DMS153 (cell line): Measurements from ENCODE around the gene PLOD3.

ENCODE experiments used
- DNase-seq: peaks from one replicate; lab custom pipeline; 2025; lab: John Stamatoyannopoulos, UW

PLOD3 gene

DNA sequence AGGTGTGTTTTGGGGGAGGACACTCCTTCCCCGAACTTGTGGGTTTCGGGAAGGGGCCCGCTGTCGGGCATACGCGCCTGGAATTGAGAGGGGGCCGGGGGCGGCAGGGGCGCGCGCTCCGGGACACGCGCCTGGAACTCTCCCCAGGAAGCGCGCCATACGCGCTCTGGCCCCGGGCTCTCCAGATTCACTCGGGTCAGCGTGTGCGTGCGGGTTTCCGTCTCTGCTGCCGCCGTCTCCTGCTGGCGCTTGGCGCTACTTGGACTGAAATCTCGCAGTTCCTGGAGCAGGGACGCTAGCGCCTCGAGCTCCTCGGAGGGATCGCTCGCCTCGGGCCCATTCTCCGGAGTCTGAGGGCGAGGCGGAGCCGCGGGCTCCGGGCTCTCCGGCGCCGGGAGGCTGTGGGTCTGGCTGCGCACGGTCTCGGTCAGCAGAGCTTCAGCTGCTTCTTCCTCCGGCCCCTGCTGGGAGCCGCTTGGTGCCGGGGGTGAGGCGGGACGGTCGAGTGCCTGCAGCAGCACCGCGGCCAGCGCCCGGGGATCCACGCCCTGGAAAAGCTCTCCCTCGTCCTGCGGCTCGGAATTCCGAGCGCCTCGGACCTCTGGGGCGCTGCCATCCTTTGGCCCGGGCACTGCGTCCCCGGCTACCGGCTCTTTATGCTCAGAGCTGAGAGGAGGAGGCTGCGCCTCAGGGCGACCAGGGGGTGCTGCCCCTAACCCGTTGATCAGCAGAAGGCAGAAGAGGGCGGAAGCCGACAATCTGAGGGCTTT is 53.1 kb downstream of the PLOD3 start:
- no peak for DNase-seq

DNA sequence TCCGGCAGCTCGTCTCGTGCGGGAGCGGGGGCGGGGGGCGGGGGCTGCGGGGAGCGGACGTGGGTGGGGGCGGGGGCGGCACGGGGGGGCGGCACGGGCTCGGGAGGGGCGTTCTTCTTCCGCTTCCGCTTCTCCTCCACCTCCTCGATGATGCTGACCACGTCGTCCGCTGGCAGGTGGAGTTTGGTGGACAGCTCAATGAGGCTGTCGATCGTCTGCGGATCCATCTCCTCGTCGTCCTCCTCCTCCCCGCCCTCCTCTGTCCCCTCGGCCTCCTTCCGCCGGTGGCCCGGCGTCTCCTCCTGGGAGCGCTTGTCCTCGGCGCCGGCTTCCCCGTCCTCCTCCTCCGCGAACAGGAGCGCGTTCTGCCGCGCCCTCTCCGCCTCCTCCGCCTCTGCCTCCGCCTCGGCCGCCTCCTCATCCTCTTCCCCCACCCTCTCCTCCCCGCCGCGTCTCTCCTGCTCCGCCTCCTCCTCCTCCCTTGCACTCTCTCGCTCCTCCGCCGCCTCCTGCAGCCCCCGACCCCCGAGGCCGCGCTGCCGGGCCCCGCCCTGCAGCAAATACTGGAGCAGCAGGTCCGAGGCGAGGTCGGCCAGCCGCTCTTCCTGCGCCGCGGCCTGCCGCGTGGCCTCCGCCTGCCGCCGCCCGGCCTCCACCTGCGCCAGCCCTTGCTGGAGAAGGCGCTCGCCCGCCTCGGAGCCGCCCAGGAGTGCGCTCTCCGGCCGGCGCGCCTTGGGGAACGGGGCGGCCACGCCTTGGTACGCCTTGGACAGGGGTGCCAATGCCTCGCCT is 53.9 kb downstream of the PLOD3 start:
- peak; percentile 56 for DNase-seq

DNA sequence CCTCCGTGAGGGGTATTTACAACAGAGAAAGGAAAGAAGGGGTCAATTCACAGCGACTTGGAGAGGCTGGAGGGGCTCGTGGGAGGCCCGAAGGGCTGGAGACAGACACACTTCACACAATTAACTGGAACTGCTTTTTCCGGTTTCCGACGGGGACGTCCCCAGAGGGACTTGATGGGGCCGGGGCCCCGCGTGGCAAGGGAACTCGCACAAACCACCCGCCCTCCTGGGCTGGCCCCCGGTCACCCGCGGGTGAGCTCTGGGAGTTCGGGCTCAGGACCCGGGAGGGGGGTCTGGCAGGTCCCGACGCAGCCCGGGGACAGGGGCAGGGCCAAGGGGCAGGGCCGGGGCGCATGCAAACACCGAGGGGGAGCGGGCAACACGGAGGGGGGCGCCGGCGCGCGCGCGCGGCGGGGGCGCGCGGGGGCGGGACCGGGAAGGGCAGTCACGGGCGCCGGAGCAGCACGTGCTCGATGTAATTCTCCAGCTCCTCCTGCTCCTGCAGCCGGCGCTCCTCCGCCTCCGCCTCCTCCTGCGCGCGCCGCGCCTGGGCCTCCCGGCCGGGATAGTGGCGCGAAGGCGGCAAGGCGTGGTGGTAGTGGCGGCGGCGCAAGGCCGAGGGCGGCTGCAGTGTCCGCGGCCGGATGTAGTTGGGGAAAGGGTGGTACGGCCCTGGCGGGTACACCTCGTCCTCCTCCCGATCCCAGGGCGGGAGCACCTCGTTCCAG is 54.7 kb downstream of the PLOD3 start:
- peak; percentile 56 for DNase-seq

DNA sequence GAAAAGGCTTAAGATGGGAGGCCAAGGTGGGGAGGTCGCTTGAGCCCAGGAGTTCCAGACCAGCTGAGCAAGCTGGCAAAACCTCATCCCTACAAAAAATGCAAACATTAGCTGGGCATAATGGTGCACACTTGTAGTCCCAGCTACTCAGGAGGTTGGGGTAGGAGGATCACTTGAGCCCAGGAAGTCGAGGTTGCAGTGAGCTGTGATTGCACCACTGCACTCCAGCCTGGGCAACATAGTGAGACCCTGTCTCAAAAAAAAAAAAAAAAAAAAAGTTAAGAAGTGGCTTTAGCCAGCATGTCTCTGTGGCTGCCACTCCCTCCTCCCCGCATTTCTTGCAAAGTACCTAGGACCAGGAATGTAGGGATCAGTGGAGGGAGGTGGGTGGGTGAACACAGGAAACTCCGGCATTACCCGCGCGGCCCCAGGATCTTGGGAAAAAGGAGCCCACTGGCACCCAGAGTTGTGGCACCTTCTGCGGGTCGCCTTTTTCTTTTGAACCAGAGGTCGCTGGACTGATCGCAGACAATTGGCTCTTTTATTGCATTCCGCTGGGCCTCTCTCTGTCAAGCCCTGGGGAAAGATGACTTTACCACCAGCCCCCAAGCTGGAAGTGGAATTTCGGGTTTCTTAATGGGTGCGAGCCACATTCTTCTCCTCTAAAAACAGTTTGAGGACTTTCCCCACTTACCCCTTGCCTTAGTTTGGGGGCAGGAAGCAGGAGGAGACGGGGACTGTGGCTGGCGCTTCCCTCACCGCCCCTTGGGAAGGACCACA is 55.5 kb downstream of the PLOD3 start:
- no peak for DNase-seq

DNA sequence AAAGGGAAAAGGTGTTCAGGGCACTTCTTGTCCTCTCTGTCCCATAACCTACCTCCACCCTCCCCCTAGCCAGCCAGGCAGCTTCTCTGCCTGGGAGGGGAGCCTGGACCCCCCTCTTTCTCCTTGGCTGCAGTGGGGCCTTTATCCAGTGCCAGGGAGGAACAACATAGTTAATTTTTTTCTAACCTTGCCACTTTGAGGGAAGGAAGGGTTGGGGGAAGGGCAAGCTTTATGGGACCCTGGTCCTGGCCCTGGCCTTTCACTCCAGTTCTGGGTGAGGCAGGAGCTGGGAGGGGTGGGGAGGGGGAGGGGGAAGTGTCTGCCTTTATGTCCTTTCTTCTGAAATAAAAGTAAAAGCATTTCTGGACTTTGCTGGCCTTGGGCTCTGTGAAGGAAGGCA is 56.5 kb downstream of the PLOD3 start:
- DNase-seq, result no peak

DNA sequence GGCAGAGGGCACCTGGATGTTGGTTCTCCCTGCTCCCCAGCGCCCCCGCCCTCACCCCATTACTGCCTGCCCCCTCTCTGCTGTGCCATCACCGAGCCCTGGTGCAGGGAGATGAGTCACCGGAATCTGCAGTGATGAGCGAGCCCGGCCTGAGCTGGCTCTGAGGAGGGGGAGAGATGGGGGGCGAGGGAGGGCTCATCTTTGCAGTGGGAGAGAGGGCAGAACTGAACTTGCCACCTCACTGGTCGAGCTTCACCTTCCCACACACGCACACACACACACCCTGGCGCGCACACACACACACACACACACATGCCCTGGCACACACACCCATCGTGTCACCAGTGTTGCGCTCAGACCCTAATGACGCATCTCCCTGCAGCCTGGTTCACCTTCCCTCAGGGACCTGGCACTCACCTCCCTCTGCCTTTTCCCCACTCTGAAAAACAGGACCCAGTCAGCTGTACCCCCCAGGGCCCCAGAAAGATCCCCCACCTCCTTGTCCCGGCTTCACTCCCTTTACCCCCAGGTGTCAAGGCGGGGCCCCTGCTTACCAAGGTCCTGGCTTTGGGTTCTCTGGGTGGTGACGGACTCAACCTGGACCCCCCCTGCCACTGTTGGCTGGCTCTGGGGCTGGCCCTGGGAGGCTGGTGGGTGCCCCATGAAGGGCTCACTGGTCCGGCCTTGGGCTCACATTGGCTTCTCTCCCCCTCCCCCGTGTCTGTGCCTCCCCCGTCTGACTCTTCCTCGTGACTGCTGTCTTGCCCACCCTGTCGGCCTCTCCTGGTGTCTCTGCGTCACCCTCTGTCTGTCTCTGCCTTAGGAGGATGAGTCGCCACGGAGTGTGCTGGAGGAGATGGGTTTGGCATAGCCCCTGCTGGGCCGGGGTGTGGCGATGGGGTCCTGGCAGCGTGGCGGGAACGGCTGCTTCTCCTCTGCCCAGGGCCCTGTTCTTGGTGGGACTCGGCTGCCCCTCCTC is 57.4 kb downstream of the PLOD3 start:
- no peak for DNase-seq

DNA sequence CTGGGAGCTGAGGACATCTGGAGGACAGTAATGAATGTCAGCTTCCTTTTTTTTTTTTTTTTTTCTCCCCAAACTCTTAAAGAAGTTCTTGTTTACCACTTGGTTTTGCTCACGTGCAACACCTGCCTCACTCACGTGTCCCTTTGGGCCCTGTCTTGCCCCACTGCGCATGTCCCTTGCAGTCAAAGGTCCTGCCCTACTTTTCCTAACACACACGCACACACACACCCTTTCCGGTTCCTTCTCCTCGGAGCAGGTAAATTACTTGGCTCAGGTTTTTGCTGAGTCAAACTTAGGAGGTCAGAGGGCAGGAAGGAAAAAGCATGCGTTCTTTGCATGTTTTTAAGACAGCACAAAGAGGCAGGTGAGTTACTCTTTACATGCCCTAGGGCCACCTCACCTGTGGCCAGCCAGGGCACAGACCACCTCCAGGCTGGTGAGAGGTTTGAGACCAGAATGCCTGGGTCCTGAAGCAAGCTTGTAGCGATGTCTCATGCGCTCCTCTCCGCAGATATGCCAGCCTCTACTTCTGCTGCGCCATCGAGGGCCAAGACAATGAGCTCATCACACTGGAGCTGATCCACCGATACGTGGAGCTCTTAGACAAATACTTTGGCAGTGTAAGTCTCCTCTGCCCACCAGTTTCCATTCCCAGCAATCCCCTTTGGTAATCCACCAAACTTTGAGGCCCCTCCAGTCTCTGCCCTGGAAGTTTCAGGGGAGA is 60.4 kb downstream of the PLOD3 start:
- DNase-seq, result no peak

DNA sequence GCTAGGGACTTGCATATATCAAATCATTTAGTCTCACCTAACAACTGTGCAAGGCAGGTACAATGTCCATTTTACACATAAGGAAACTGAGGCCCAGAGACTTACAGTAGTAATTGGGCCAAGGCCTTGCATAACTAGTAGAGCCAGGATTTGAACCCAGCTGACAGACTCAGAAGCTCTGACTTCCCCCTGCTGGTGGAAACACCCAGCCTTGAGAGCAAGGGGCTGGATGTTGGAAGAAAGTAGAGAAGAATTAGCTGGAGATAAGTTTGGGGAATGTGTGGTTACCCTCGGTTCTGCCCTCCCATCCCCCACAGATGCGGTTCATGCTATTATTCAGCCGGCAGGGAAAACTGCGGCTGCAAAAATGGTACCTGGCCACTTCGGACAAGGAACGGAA is 61.1 kb downstream of the PLOD3 start:
- DNase-seq, result no peak
